GM12801 (cell line): Measurements from ENCODE around the gene DCP2.

Experiments
- TF ChIP-seq, protein P1 (sequence below): IDR thresholded peaks from one replicate; pipeline ENCODE4 v1.5.1; 2011; ENCODE audit warnings: control low read depth; ENCODE audit not compliant: insufficient read length; ENCODE audit errors: extremely low read depth

DCP2 gene

DNA sequence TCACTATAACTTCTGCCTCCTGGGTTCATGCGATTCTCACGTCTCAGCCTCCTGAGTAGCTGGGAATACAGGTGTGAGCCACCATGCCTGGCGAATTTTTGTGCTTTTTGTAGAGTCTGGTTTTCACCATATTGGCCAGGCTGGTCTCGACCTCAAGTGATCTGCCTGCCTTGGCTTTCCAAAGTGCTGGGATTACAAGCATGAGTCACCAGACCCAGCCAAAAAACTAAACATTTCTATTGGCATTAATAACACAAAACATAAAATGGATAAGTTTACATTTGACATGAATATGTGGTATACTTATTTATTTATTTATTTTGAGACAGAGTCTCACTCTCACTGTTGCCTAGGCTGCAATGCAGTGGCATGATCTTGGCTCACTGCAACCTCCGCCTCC, 40.9 kb upstream of the DCP2 start:
- TF ChIP-seq, protein P1, sequence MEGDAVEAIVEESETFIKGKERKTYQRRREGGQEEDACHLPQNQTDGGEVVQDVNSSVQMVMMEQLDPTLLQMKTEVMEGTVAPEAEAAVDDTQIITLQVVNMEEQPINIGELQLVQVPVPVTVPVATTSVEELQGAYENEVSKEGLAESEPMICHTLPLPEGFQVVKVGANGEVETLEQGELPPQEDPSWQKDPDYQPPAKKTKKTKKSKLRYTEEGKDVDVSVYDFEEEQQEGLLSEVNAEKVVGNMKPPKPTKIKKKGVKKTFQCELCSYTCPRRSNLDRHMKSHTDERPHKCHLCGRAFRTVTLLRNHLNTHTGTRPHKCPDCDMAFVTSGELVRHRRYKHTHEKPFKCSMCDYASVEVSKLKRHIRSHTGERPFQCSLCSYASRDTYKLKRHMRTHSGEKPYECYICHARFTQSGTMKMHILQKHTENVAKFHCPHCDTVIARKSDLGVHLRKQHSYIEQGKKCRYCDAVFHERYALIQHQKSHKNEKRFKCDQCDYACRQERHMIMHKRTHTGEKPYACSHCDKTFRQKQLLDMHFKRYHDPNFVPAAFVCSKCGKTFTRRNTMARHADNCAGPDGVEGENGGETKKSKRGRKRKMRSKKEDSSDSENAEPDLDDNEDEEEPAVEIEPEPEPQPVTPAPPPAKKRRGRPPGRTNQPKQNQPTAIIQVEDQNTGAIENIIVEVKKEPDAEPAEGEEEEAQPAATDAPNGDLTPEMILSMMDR = no peak

DNA sequence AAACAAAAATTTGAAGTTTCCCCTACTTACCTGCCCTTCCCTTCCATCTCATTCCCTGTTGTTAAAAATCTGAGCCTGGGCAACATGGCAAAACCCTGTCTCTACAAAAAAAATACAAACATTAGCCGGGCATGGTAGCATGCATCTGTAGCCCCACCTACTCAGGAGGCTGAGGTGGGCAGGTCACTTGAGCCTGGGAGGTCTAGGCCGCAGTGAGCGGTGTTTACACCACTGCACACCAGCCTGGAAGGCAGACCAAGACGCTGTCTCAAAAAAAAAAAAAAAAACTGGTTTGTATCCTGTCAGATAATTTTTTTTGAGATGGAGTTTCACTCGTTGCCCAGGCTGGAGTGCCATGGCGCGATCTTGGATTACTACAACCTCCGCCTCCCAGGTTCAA, 38.3 kb upstream of the DCP2 start:
- TF ChIP-seq, protein P1 = no peak

DNA sequence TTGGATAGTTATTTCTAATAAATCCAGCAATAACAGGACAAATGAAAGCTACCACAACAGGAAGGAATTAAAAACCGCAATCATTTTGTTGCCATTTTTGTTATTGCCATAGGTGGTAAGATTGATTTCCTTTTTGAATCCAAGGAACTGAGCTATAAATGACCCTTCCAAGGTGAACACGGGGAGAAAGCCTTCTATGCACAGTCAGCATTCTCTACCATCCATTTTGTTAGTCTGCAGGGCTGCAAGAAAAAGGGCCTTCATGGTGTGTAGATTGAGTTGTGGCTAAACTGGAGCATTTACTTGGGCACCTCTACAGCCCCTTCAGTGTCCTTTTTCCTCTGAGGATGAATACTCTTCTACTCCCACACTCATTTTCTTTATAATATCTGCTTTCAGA, 35.9 kb upstream of the DCP2 start:
- TF ChIP-seq, protein P1 = no peak

DNA sequence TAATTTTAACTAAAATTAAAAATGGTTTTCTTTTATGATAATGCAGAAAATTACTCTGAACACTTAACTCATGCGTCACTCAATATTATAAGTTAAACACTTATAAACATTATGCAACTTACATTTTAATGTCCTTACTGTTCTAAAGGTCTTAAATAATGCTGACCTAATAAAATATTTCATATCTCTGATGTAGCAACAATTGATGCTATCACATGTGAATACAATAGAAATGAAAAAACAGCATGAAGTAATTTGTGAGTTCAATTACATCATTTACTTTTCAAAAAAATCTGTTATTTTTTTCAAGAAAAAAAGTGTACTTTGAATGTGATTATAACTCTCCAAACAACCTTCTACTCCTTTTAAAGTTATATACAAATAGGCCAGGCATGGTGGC, 28.1 kb upstream of the DCP2 start:
- TF ChIP-seq, protein P1 = no peak

DNA sequence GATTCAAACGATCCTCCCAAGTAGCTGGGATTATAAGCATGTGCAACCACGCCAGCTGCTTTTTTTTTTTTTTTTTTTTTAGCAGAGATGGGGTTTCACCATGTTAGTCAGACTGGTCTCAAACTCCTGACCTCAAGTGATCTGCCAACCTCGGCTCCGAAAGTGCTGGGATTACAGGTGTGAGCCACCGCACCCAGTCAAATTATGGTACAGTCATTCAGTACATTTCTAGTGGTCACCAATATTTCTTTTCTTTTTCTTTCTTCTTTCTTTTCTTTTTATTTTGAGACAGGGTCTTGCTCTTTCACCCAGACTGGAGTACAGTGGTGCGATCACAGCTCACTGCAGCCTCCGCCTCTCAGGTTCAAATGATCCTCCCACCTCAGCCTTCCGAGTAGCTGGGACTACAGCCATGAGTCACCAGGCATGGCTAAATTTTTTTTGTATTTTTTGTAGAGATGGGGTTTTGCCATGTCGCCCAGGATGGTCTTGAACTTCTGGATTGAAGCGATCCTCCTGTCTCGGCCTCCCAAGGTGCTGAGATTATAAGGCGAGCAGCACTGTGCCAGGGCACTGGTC, 25.4 kb upstream of the DCP2 start:
- TF ChIP-seq, protein P1 = no peak

DNA sequence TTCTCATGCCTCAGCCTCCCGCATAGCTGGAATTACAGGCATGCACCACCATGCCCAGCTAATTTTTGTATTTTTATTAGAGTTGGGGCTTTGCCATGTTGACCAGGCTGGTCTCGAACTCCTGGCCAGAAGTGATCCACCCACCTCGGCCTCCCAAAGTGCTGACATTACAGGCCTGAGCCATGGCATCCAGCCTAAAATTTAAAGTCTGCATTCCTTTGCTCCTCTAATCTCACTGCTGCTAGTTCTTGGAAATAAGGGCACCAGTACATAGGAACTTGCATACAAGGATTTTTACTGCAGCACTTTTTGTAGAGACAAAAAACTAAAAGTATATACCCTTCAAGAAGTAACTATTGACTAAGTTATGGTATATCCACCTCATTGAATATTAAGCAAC, 20.0 kb upstream of the DCP2 start:
- TF ChIP-seq, protein P1 = no peak

DNA sequence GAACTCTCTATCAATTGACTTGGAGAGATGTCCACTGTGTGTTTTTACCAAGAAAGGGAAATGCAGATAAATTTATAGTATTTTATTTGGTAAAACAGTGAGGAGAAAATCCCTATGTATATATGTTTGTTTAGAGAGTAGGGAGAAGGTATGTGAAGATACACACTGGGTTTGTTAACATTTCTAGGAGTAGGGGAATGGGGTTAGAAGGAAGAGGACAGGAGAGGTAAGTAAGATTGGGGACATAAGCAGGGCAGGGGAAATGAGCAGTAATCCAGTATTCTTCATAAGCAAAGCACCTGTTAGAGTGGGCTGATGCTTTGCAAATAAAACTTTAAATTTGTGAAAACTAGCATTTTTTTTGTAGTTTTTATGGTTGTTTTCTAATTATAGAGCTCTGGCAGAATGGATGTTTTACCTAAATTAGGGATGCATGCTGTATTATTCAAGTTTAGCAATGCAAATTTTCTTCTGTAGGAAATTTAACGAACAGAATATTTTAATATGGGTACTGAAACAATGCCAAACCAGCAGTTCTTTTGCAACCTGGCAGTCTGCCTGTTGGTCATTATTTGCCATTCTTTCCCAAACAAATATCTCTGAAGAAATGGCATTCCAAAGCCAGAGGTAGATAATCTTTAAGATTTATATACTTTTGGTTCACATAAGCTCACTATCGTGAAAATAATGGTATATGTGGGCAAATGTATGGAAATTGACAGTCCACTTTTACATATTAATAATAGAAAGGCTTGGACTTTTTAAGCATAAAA, 19.4 kb upstream of the DCP2 start:
- TF ChIP-seq, protein P1 = no peak
